Inferior parietal cortex (tissue), 1 donor: ENCODE data around the gene P3H2.

Experiments used
- DNase-seq: peaks from one replicate; pipeline ENCODE4 v3.0.0-alpha.2; 2016; ENCODE audit errors: extremely low spot score

Gene P3H2

DNA sequence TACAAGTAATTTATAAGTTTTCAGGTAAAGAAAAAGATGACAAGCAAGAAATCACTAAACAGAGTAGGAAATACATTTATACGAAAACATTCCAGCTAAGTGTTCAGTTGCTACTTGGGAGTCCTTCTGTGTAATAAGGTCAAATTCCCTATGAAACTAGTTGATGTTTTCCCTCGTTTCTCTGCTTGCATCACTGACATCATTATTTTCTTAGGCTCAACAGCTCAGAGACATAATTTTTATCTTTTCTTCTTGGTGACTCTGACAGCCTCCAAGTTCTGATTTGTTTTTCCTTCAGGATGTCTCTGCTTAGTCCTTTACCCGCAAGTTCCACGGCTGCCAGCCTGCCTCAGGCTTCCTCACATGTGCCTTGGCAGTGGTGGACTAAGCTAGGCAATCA is 173.6 kb downstream of the P3H2 start:
- DNase-seq = no peak

DNA sequence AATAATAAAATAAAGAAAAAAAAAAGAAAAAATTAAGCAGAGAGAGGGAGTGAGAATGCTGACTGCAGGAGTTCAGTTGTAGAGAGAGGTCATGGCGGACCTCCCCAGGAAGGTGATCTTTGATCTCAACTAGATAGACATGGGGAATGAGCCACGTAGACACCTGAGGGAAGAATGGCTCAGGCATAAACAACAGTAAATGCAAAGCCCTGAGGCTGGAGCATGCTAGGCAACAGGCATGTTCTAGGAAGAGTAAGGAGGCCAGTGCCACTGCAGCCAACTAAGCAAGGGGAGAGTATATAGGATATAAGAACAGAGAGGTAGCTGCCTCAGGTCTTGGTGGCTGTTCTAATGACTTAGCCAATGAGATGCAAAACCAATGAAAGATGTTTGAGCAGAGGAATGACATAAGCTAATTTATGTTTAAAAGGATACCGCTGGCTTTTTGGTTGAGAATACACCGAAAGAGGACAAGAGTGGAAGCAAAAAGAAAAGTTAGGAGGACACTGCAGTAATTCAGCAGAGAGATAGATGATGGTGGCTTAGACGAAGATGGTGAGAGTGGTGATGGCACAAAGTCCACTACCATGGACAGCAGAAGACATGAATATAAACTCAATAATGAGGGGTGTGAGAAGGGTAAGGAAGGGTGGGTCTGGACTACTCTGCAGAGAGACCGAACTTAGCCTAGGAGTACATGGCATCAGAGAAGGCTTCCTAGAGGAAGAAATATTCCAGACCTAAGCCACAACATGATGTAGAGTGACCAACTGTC is 174.6 kb downstream of the P3H2 start:
- no peak for DNase-seq

DNA sequence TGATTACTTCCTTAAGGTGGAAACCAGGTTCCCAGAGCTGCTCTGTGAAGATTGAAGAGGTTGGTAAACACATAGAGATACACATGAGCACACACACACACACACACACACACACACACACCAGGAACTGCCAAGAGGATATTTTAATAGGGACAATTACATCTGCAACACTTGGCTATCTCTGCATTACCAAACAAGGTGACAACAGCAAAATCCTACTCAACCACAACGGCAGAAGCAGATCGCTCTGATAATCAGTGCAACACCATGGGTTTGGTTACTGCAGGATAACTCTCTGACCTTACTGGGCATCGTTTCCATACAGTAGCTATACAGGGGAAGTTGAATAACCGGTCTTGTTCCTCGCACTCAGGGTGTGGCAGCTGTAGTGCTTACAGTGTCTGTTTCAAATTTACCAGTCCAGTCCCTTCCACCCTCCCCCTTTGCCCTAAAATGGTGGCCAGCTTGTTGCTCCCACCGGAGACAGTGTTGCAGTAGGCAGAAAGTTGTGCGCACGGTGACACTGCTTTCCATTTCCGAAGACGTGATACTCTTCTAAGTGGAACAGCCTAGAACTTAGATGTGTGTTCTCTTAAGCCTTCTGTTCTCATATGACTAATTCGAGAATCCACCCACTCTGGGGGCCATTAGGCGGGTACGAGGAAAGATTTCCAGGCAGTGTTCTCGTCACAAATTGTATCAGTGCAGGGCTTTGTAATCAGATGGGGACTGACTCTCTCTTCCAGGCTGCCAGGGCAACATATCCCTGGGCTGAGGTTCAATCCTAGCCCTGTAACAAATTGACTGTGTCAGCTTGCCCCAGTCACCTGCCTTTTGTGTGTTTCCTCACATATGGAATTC is 176.2 kb downstream of the P3H2 start:
- DNase-seq = no peak

DNA sequence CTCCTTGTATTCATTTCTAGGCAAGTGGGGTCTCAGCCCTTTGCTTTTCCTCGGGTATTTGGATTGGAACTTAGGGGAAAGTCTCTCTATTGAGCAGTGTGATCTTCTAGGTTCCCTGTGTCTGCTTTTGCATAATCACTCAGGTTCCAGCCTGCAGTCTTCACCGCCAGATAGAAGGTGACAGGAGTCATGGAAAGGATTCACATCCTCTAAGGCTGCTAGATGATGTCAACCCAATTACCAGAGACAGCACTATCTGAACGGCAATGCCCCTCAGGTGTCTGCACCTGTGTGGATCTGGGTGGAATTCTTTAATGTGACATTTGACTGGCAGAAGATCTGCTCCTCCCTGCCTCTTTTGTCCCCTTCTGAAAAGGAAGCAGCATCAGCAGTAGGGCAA is 177.7 kb downstream of the P3H2 start:
- no peak for DNase-seq

DNA sequence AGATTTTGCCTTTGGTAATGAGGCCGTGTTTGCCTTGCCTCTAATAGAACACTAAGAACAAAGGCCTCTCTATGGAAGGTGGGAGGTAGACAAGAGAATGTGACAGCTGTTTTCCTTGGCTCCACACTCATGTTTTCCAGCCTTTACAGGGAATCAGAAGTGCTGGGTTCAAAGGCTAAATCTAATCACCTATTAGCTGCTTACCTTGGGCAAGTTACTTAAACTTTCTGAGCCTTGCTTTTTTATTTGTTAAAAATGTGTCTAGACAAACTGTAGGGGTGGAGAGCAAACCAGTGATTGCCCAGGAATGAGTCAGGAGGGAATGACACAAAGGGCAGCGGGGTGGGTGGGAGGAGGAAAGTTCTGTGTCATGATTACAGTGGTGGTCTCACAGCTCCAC is 179.0 kb downstream of the P3H2 start:
- DNase-seq = no peak

DNA sequence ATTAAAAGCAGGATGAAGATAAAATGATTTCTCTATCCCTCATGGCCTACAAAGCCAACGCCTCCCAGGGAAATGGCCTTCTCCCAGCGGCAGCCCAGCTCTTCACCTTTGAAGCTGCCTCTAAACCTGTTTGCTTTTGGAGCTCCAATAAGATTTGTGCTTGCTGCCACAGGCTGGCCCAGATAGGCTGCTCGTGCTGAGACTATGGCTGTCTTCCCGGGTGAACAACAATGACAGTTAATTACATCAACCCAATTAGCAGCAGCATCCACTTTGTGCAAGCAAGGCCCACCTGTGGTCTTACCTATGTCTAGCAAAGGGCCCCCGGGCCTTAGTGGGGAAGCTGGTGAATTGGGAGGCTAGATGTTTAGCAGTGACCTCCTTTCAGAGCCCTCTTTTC is 179.6 kb downstream of the P3H2 start:
- DNase-seq = no peak

DNA sequence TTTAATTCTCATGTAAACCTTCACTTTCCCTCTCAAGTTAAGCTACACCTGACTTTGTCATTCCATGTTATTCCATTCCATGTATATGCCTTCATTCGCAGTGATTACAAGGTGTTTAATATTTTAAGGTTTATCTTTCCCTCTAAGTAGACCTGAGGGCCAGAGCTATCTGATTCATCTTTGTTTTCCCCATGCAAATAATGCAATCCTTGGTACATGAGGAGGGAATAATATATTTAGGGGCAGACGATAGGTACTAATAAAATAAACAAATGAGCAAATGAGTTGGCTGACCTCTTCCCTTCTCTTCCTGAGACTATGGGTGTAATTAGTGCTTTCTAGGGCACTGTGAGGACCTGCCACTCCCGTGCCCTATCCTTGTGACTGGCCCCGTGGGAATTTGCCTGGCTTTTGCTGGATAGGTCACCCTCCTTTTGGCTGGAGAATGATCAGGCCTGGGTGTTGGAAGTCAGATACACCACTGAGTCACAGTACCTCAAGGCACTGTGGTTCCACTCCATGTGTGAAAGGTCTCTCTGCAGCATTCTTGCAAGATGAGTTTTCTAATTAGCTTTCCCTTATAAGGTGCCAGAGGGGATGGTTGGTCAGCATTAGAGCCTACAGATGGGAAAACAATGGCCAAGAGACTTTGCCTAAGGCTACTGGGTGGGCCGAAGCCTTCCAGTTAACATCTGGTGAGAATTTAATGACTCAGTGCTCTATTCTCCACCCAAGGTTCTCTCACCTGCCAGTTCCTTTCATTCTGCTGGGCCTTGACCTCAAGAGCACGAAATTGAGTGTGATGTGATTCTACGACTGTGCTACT is 183.2 kb downstream of the P3H2 start:
- DNase-seq = no peak

DNA sequence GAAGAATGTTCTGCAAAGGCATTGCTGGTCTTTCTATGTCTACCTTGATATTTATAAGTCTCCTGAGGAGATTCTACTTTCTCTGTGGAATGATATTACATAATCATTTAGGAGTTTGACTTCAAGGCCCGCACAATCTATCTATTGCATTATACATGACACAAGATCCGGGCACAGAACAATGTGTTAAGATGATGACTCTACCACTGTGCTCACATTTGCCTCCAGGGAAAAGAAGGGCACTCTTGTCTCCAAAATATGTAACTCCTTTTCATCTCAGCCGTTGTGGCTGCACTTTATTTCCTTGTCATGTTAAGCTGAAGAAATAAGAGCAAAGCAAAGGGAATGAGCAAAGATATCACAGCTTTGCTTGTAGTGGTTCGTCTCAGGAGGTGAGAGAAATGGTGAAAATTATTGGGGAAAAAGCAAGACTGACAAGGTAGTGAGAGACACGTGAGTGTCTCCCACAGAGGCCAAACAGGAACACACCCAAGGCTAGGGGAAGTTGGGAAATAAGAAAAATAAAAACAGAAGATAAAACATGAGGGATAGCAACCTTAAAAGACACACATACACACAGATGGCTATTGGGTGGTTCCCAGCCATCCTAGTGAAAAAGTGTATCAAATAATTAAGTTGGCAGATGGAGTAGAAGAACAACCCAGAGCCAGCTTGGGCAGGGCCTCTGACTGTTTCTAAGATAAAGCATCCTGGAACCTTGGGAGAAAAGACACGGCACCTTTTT is 184.3 kb downstream of the P3H2 start:
- no peak for DNase-seq

DNA sequence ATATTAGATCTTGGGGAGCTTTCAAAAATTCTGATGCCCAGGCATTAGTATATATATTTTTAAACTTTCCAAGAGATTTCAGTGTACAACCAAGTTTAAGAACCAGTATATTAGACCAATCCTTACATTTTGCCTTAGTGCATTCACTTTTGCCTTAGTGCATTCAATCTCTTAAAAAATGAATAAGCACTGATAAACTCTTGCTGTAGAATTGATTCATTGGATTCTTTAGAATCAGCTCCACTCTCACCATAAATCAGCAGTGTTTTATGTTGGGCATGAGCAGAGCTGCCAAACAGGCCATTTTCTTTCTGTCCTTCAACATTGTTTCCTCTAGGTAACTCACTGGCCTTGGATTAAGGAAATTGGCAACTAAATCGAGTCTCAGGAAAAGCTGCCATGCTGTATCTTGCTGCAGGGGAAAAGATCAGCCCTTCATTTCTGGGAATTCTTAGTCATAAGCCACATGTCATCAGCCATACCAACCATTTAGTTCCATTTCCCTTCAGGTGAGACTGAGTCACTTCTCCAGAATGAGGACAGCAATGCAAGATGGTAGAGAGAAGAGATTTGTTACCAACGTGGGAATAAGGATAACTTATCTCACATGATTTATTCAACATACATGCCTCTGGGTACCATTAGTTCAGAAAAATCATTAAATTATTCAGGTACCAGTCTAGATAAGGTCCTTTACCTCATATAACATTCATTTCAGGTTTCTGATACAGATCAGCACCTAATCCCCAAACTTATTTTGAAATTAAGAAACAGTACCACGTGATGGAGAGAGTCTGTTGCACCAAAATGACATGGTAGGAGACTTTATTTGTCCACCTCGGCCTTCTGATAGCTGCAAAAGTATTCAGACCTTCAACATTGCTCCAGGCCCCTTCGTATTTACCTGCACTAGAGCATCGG is 192.5 kb downstream of the P3H2 start:
- DNase-seq = no peak

DNA sequence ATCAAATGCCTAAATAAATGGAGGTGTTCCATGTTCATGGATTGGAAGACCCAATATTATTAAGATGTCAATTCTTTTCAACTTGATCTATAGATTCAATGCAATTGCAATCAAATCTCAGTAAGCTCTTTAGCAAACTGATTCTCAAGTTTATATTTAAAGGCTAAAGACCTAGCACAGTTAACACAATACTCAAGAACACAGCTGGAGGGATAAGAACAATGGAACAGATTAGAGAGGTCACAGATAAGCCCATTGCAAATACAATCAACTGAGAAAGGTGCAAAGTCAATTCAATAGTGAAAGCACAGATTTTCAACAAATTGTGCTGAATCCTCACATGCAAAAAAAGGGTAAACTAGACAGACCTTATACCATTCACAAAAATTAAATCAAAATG is 198.9 kb downstream of the P3H2 start:
- DNase-seq = no peak

DNA sequence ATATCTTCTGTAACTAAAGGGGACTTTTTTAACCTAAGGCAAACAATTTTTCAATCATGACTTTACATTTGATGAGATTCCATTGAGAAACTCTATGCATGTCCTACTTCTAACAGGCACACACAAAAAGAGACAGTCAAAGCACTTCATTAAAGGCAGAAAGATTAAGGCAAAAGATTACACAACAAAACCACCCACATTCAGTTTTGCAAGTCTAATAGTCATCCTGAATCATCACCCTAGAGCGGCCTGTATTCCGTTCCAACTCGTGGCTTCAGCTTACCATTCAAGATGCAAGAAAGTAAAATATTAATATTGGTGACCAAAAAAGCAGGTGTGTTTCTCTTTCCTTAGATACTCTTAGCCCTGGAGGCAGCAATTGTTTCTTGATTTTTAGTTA is 205.9 kb downstream of the P3H2 start:
- no peak for DNase-seq

DNA sequence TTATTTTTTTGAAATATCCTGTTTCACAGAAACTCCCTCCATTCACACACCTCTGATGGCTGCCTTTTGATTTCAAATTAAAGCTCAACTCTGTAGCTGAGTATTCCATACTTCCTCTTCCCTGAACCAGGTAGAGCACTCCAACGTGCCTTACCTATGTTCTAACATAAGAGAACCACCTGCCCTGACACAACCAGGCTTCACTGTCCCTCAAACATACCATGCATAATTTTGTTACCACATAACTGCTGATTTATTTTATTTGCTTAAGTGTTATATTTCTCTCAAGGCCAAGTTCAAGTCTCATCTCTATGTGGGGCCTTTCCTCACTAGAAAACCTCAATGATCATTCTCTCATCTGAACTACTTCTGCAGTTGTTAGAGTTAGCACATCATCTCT is 209.7 kb downstream of the P3H2 start:
- DNase-seq = no peak

DNA sequence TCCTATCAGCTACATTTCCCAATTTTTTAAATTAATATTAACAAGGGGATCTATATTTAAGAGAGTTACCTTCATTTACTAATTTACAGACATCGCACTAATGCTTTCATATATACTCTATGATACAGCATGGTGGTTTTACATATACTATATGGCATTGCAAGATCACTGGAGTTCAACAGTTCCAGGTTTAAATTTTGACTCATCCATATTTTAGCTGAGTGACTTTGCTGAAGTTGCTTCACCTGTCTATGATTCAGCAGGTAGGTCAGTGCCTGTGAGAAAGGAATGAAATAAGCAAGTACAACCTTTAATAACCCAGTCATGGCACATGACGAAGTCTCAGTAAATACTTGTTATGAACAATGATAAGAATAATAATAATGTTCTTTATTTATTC is 211.1 kb downstream of the P3H2 start:
- no peak for DNase-seq

DNA sequence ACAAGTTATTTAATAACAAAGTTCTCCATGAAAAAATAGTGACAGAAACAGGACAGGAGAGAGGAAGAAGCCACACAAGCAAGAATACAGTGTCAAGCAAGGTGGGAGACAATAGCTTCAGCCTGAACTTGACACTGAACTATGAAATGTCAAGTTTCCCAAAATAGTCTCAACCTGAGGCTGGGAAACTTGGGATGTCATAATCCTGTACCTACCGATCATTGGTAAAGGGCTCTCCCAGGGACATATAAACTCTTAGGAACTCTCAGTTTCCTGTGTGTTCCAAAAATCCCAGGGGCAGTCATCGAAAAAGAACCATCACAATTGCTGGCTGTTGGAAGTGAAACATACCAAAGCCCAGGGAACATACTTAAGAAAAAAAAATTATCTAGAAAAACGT is 211.6 kb downstream of the P3H2 start:
- no peak for DNase-seq

DNA sequence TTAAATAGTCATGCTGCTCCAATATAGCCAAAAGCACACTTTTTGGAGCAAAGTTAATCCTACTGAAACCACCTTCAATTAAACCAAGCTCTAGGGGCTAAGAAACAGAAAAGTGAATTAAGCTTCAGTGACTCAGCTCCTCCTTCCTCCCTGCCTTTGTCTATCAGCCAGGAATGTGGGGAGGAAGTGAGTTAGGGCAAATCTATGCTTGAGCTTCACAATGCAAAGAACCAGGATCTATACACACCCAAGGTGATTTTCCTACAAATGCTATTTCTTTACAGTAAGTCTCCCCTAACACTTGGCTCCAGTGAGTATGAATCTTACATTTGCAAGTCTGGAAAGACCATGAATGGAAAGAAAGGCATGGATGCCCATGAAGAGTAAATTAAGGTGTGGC is 212.1 kb downstream of the P3H2 start:
- no peak for DNase-seq

DNA sequence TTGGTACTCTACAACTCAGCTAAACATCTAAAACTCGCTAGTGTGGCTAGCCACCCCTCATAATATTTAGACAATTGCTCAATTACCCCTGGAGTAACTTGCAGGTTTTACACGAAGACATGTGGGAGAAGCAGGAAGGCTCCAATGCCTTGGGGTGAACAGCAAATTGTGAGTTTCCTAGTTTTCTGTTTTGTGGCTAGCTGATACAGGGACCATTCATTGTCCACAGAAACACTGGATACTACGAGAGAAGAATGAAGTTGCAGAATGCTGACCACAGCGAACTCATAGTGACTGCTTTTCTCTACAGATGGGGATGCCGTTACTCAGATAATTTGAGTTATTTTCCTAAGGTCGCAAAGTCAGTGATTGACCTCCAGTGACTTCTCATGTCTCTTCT is 212.9 kb downstream of the P3H2 start:
- DNase-seq = no peak
